HG02798 (cell line): ENCODE measurements around the gene MBD5.

Source experiments
- ATAC-seq: cut with Tn5 transposase; IDR thresholded peaks from one replicate; pipeline ENCODE4 v1.9.1; 2021; ENCODE audit warnings: mild to moderate bottlenecking; ENCODE audit not compliant: unreplicated experiment, poor library complexity

MBD5 gene

DNA sequence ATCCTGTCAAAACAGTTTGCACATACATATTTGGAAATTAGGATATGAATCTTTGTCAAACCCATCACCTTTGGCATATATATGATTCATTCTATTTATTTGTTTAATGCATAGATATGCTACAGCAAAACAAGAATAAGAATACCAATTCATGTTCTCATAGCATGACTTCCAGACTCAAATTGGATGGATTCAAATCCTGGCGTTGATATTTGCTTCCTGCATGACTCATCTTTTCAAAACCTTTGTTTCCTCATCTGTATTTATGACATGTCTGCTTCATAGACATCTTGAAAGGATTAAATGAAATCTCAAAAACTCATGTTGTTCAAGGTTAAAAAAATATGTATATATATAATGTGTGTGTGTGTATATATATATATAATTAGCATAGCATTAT lies 261.3 kb downstream of the MBD5 start:
- ATAC-seq = no peak

- ATAC-seq = no peak
Measured at GRCh38 chr2:148292431-148292830, 271.5 kb downstream of the MBD5 start.

DNA sequence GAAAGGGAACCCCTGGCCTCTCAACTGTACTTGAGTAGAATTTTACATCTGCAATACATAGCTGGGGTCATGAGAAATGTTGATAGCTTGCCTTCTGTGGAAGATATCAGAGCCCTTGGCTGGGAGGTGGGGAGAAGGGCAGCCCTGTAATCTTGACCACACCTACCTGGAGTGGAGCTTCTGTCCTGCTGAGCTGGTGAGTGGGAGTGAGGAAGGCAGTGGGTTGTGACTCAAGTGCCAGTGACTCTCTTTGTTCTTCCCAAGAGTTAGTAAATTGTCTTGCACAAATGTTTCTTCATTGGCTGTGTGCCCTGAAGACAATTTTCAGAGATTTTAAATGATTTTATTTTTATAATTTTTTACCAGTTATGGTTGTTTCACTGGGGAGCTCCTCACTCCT lies 277.3 kb downstream of the MBD5 start:
- no peak for ATAC-seq

DNA sequence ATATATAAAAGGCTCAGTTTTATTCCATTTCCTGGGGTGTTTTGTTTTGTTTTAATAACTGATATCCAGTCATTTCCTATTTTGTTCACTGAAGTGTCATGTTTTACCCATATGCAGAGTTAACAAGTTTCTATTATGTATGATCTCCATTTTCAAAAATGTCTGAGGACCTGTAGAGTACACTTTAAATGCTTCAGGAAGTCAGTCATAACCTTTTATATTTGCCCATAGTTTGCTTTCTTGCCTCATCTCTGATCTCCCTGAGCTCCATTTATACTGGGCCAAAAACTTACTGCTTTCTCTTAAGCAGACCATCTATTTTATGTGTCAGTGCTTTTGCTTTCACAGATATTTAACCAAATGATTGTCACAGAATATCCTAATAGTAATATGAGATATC lies 278.7 kb downstream of the MBD5 start:
- no peak for ATAC-seq

DNA sequence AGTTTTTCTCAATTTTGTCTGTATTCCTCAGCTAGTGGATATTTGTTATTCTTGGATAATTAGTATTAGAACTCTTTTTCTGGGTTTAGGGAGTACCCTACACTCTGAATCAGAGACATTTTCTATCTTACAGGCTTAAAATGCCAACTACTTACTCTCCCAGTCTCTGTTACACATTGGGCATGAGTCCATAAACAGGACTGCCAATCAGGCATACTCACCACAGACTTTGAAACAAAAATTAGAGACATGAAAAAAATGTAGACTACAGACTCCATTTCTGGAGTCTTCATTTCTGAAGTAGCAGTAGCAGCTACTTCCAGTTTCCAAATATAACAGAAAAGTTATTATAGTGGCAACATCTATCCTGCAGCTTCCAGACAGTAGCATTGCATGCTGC lies 279.7 kb downstream of the MBD5 start:
- no peak for ATAC-seq

DNA sequence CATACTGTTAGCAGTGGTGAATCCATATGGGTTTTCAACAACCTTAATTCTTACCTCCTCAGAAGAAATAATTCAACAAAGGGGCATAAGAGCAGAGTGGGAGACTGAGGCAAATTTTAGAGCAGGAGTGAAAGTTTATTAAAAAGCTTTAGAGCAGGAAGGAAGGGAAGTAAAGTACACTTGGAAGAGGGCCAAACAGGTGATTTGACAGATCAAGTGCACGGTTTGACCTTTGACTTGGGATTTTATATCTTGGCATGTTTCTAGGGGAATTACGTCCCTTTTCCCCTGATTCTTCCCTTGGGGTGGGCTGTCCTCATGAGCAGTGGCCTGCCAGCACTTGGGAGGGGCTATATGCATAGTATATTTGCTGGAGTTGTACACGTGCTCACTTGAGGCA lies 280.5 kb downstream of the MBD5 start:
- ATAC-seq = no peak

- no peak for ATAC-seq
Measured at GRCh38 chr2:148302526-148302925, 281.6 kb downstream of the MBD5 start.

- ATAC-seq = no peak
Measured at GRCh38 chr2:148303161-148303560, 282.3 kb downstream of the MBD5 start.

GRCh38 chr2:148305476-148305875 lies 284.6 kb downstream of the MBD5 start:
- no peak for ATAC-seq

DNA sequence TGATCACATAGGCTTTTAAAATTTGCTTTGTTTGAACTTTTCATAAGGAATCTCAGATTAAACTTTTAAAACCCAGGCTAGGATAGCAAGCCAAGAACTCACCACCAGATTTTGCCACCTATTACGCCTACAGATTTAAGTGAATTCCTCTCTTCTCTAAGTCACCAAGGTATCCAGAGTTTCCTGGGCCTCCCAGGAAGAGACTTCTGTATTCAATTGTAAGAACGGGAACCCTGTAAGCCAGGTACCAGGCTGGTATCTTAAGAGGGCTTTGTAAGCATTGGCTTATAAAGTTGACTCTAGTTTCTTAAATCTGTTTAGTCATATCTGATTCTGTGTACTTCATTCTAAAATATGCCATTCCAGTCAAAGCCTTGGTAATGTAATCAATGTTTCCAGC lies 285.1 kb downstream of the MBD5 start:
- ATAC-seq = no peak

GRCh38 chr2:148317598-148317997 lies 296.7 kb downstream of the MBD5 start:
- no peak for ATAC-seq

- ATAC-seq = no peak
Measured at GRCh38 chr2:148338541-148338940, 317.6 kb downstream of the MBD5 start.

GRCh38 chr2:148342086-148342485 lies 321.2 kb downstream of the MBD5 start:
- ATAC-seq = no peak

- ATAC-seq = no peak
Measured at GRCh38 chr2:148350199-148350598, 329.3 kb downstream of the MBD5 start.

GRCh38 chr2:148351437-148352143 lies 330.7 kb downstream of the MBD5 start:
- ATAC-seq = no peak

DNA sequence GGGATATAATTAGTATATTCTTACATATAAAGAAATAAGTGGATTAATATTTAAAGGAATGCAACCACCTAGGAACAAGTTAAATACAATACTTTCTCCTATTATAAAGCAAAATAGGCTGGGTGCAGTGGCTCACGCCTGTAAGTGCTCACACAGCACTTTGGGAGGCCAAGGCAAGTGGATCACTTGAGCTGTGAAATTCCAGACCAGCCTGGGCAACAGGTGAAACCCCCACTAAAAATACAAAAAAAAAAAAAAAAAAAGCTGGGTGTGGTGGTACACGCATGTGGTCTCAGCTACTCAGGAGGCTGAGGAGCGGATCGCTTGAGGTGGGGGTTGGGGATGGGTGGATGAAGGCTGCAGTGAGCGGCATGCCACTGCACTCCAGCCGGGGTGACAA lies 337.5 kb downstream of the MBD5 start:
- ATAC-seq = no peak

DNA sequence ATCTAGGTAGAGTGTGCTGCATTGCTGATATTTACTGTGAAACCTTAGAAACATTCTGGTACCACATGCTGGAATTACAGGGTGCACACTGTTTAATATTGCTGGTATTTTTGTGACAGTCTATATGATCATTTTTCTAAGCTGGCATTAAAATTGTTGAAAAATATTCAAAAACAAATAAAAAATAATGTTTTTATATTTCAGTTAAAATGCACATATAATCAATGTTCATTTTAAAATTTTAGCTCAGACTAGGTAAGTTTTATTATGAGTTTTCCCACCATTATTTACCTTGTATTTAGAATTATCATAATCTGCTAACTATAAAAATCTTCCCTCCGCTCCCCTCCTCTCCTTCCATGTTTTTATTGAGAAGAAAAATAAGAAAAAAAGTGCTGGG lies 339.8 kb downstream of the MBD5 start:
- no peak for ATAC-seq

- ATAC-seq = no peak
Measured at GRCh38 chr2:148362144-148362796, 341.4 kb downstream of the MBD5 start.

DNA sequence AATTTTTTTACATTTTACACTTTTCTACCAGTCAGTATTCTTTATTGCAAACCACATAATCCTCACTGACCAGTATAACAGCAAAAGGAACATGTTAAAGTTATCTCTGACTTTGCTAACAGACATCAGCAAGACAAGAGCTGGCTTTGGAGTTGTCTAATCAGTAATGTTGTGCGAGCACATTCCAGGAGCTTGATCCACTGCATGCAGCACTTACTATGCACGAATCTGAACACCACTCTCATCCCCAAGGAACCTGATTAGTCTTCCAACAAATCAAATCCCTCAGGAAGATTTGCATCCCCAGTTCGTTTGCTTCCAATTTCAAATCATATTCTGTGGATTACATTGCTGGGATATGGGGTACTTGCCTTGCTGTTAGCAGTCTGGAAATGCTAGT lies 354.3 kb downstream of the MBD5 start:
- ATAC-seq = no peak

GRCh38 chr2:148391324-148391723 lies 370.4 kb downstream of the MBD5 start:
- no peak for ATAC-seq

- ATAC-seq = no peak
Measured at GRCh38 chr2:148402786-148403185, 381.9 kb downstream of the MBD5 start.

- no peak for ATAC-seq
Measured at GRCh38 chr2:148410899-148411298, 390.0 kb downstream of the MBD5 start.
